Mesenchymal stem cell (in vitro differentiated cells and primary cell): Measurements from ENCODE around the gene DGKH.
"Not testable (repeated sequence)": the region's sequence is repeated elsewhere in the genome, so short reads cannot be mapped to it uniquely, and the experiment has no call there.

Source experiments
- DNase-seq: peaks from one replicate; pipeline ENCODE4 v3.0.0-alpha.2; 2013
- H2AFZ ChIP-seq: one replicate; pipeline ENCODE4 v1.6.1; 2013; ENCODE audit warnings: low read depth, mild to moderate bottlenecking, control low read depth, inconsistent platforms, low read length, moderate library complexity
- H2AK5ac ChIP-seq: 2 replicates; pipeline ENCODE4 v1.6.1; 2013; ENCODE audit warnings: low read length, moderate library complexity, mild to moderate bottlenecking, inconsistent platforms; ENCODE audit not compliant: severe bottlenecking
- H2BK120ac ChIP-seq: one replicate; pipeline ENCODE4 v1.6.1; 2013; ENCODE audit warnings: low read depth, mild to moderate bottlenecking, inconsistent platforms, low read length, moderate library complexity
- H2BK12ac ChIP-seq, 2 experiments: one replicate each; pipeline ENCODE4 v1.6.1; 2013; ENCODE audit warnings: inconsistent platforms in 2 of 2, low read length in 2 of 2, mild to moderate bottlenecking in 2 of 2, moderate library complexity in 2 of 2, control low read depth in 1 of 2
- H2BK15ac ChIP-seq: one replicate; pipeline ENCODE4 v1.6.1; 2013; ENCODE audit warnings: mild to moderate bottlenecking, low read depth, inconsistent platforms; ENCODE audit not compliant: poor library complexity, severe bottlenecking
- H2BK5ac ChIP-seq: 2 replicates; pipeline ENCODE4 v1.6.1; 2013; ENCODE audit warnings: low read depth, mild to moderate bottlenecking, low read length, control low read depth, inconsistent platforms; ENCODE audit not compliant: poor library complexity, severe bottlenecking
- H3K14ac ChIP-seq, 2 experiments: one replicate each; pipeline ENCODE4 v1.6.1; 2013; ENCODE audit warnings: inconsistent platforms in 2 of 2, low read length in 2 of 2, control low read depth in 1 of 2, mild to moderate bottlenecking in 1 of 2, moderate library complexity in 1 of 2
- H3K18ac ChIP-seq, 2 experiments: one replicate each; pipeline ENCODE4 v1.6.1; 2013; ENCODE audit warnings: inconsistent platforms in 2 of 2, low read length in 2 of 2, control low read depth in 1 of 2, low read depth in 1 of 2, mild to moderate bottlenecking in 1 of 2
- H3K23ac ChIP-seq, 2 experiments: one replicate each; pipeline ENCODE4 v1.6.1; 2013; ENCODE audit warnings: inconsistent platforms in 2 of 2, low read length in 2 of 2, mild to moderate bottlenecking in 2 of 2, moderate library complexity in 2 of 2, control low read depth in 1 of 2
- H3K27ac ChIP-seq: 2 replicates; pipeline ENCODE4 v1.5.1; 2013; ENCODE audit warnings: mild to moderate bottlenecking, moderate library complexity, low read length, control low read depth, inconsistent platforms; ENCODE audit not compliant: poor library complexity, severe bottlenecking
- H3K27me3 ChIP-seq, 2 experiments: 2 replicates each; pipeline versions ENCODE4 v1.6.1 to v1.7.0; 2013; ENCODE audit warnings: low read length in 2 of 2, mild to moderate bottlenecking in 2 of 2, moderate library complexity in 2 of 2, control low read depth in 1 of 2, inconsistent platforms in 1 of 2; ENCODE audit not compliant: control insufficient read depth in 1 of 2, insufficient read depth in 1 of 2
- H3K36me3 ChIP-seq, 2 experiments: 2 replicates each; pipeline versions ENCODE4 v1.6.1 to v1.7.0; 2013; ENCODE audit warnings: low read length in 2 of 2, control low read depth in 1 of 2, inconsistent platforms in 1 of 2, low read depth in 1 of 2, mild to moderate bottlenecking in 1 of 2; ENCODE audit not compliant: insufficient read depth in 2 of 2, control insufficient read depth in 1 of 2
- H3K4ac ChIP-seq, 2 experiments: one replicate each; pipeline ENCODE4 v1.6.1; 2013; ENCODE audit warnings: inconsistent platforms in 2 of 2, low read length in 2 of 2, mild to moderate bottlenecking in 2 of 2, moderate library complexity in 2 of 2, control low read depth in 1 of 2, low read depth in 1 of 2
- H3K4me1 ChIP-seq: 2 replicates; pipeline ENCODE4 v1.6.1; 2013; ENCODE audit warnings: low read depth, low read length, control low read depth; ENCODE audit not compliant: control insufficient read depth, insufficient read depth
- H3K4me2 ChIP-seq: 2 replicates; pipeline ENCODE4 v1.6.1; 2013; ENCODE audit warnings: low read length, mild to moderate bottlenecking, inconsistent platforms; ENCODE audit not compliant: poor library complexity, severe bottlenecking
- H3K4me3 ChIP-seq, 2 experiments: 2 replicates each; pipeline versions ENCODE4 v1.5.1 to v1.7.0; 2013; ENCODE audit warnings: low read length in 2 of 2, mild to moderate bottlenecking in 2 of 2, control low read depth in 1 of 2, low read depth in 1 of 2; ENCODE audit not compliant: insufficient read depth in 1 of 2
- H3K79me1 ChIP-seq: replicated peaks from 2 replicates; pipeline ENCODE4 v1.6.1; 2013; ENCODE audit warnings: mild to moderate bottlenecking, control low read depth, low read length, inconsistent platforms; ENCODE audit not compliant: poor library complexity, severe bottlenecking
- H3K9ac ChIP-seq: 2 replicates; pipeline ENCODE4 v1.7.0; 2013; ENCODE audit warnings: mild to moderate bottlenecking, low read length, moderate library complexity
- H3K9me3 ChIP-seq: 2 replicates; pipeline ENCODE4 v1.7.0; 2013; ENCODE audit warnings: mild to moderate bottlenecking, low read length; ENCODE audit not compliant: control insufficient read depth
- H4K8ac ChIP-seq: one replicate; pipeline ENCODE4 v1.6.1; 2013; ENCODE audit warnings: inconsistent platforms, mild to moderate bottlenecking, low read length, moderate library complexity
- H4K91ac ChIP-seq: one replicate; pipeline ENCODE4 v1.6.1; 2013; ENCODE audit warnings: mild to moderate bottlenecking, low read length, inconsistent platforms
- WGBS: methylation state at CpG from one replicate; pipeline ENCODE4 v1.1.7; 2013; ENCODE audit warnings: mixed read lengths; 5-methylcytosine and 5-hydroxymethylcytosine counted together

The DGKH gene

GRCh38 chr13:42152495-42152894 is 104.0 kb downstream of the DGKH start:
- H4K8ac ChIP-seq, result no peak overlapping the region
- no peak overlapping the region for H3K18ac ChIP-seq
- no peak overlapping the region for H2AK5ac ChIP-seq
- no peaks in the 10 kb centered on the region for H3K9me3 ChIP-seq
- peaks cover 3 to 25% of the 10 kb centered on the region in 2 experiments for H3K36me3 ChIP-seq
- no peaks in the 10 kb centered on the region for H3K27me3 ChIP-seq
- H2BK12ac ChIP-seq, result no peak overlapping the region
- H3K4me3 ChIP-seq, result no peak overlapping the region
- H3K79me1 ChIP-seq, result peaks cover 8% of the 10 kb centered on the region
- H2BK120ac ChIP-seq, result no peak overlapping the region
- no peak overlapping the region for H2AFZ ChIP-seq
- H3K23ac ChIP-seq, result no peak overlapping the region
- no peak overlapping the region for H4K91ac ChIP-seq
- H3K4me2 ChIP-seq, result no peak overlapping the region
- 97% methylated on average over 4 of the region's 4 CpGs for WGBS
- peaks cover 1% of the 10 kb centered on the region for H3K4me1 ChIP-seq
- no peak overlapping the region for H2BK5ac ChIP-seq
- DNase-seq, result no peak
- no peak overlapping the region for H3K14ac ChIP-seq
- H3K9ac ChIP-seq, result no peak overlapping the region
- no peak overlapping the region for H3K4ac ChIP-seq
- no peak overlapping the region for H3K27ac ChIP-seq
- no peak overlapping the region for H2BK15ac ChIP-seq

- Histone ChIP-seq H3K4ac (no peak overlapping the region), H3K9ac (no peak overlapping the region), H3K4me3 (no peak overlapping the region), H2BK120ac (no peak overlapping the region), H3K23ac (no peak overlapping the region), H3K36me3 (peaks cover 3 to 26% of the 10 kb centered on the region in 2 experiments), H2BK12ac (no peak overlapping the region), H3K4me2 (no peak overlapping the region), H3K14ac (no peak overlapping the region), H3K9me3 (no peaks in the 10 kb centered on the region), H3K18ac (no peak overlapping the region), H4K8ac (no peak overlapping the region), H3K79me1 (peaks cover 6% of the 10 kb centered on the region), H3K4me1 (peaks cover 1% of the 10 kb centered on the region), H2BK15ac (no peak overlapping the region), H2AK5ac (no peak overlapping the region), H3K27me3 (no peaks in the 10 kb centered on the region), H2AFZ (no peak overlapping the region), H2BK5ac (no peak overlapping the region), H4K91ac (no peak overlapping the region), H3K27ac (no peak overlapping the region)
- 96% methylated on average over 2 of the region's 3 CpGs for WGBS
- DNase-seq, result no peak
These were observed 105.0 kb downstream of the DGKH start for GRCh38 chr13:42153199-42154113.

- 100% methylated on average over 2 of the region's 3 CpGs for WGBS
- no peaks in the 10 kb centered on the region for H3K27me3 ChIP-seq
- H3K14ac ChIP-seq, result no peak overlapping the region
These were observed 106.8 kb downstream of the DGKH start for GRCh38 chr13:42155251-42155650.

GRCh38 chr13:42163338-42163737 is 114.9 kb downstream of the DGKH start:
- not testable (repeated sequence) for H3K27ac ChIP-seq, H2BK5ac ChIP-seq, H3K4me2 ChIP-seq, H3K4me3 ChIP-seq, H3K9me3 ChIP-seq, H2BK15ac ChIP-seq, H3K4me1 ChIP-seq, H3K79me1 ChIP-seq, H2BK12ac ChIP-seq, H3K18ac ChIP-seq, H4K8ac ChIP-seq, H3K14ac ChIP-seq, H3K4ac ChIP-seq, H2AK5ac ChIP-seq, DNase-seq, H3K23ac ChIP-seq, H3K9ac ChIP-seq, H2AFZ ChIP-seq, H2BK120ac ChIP-seq, H4K91ac ChIP-seq, H3K27me3 ChIP-seq
- H3K36me3 ChIP-seq, result peaks cover 5 to 49% of the 10 kb centered on the region in 2 experiments
- no CpG with 5 or more reads among the region's 2 CpGs for WGBS

More at GRCh38 chr13:42155251-42155650, 106.8 kb downstream of the DGKH start:
- Histone ChIP-seq H3K9ac (no peak overlapping the region), H3K36me3 (peaks cover 6 to 41% of the 10 kb centered on the region in 2 experiments), H2AFZ (no peak overlapping the region), H4K91ac (no peak overlapping the region), H3K23ac (no peak overlapping the region), H3K27ac (no peak overlapping the region), H3K79me1 (peaks cover 6% of the 10 kb centered on the region), H3K18ac (no peak overlapping the region), H3K4ac (no peak overlapping the region), H4K8ac (no peak overlapping the region), H2AK5ac (no peak overlapping the region), H2BK12ac (no peak overlapping the region), H2BK15ac (no peak overlapping the region), H3K4me1 (peaks cover 1% of the 10 kb centered on the region), H3K4me2 (no peak overlapping the region), H3K9me3 (no peaks in the 10 kb centered on the region), H3K4me3 (no peak overlapping the region), H2BK5ac (no peak overlapping the region), H2BK120ac (no peak overlapping the region)
- DNase-seq, result no peak
